OCI-LY3 (cell line): Measurements from ENCODE around the gene ATAD3C.
"Not testable (repeated sequence)": the region's sequence is repeated elsewhere in the genome, so short reads cannot be mapped to it uniquely, and the experiment has no call there.

Source experiments
- CTCF ChIP-seq: fragments of 200-600, 300-600 bp; sonication (generic); IDR thresholded peaks from 2 replicates; pipeline ENCODE4 v1.5.1; 2014; ENCODE audit warnings: antibody characterized with exemption, low read length, low read depth
- EZH2phosphoT487 ChIP-seq: fragments of 200-600 bp; shearing (Covaris generic); IDR thresholded peaks from 2 replicates; pipeline ENCODE4 v1.6.1; 2018; ENCODE audit warnings: antibody characterized with exemption, mixed run types, low read depth

DNA sequence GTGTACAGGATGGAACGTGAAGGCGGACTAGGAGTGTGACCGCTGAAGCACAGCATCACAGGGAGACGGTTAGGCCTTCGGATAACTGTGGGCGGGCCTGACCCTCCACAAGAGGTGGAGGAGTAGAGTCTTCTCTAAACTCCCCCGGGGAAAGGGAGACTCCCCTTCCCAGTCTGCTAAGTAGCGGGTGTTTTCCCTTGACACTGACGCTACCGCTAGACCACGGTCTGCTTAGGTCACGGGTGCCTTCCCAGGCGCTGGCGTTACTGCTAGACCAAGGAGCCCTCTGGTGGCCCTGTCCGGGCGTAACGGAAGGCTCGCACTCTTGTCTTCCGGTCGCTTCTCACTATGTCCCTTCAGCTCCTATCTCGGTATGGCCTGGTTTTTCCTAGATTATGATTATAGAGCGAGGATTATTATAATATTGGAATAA is 55.9 kb downstream of the ATAD3C start:
- not testable (repeated sequence) for TF ChIP-seq CTCF, EZH2phosphoT487
